ENCODE measurements around the gene CSPG5.

DNA sequence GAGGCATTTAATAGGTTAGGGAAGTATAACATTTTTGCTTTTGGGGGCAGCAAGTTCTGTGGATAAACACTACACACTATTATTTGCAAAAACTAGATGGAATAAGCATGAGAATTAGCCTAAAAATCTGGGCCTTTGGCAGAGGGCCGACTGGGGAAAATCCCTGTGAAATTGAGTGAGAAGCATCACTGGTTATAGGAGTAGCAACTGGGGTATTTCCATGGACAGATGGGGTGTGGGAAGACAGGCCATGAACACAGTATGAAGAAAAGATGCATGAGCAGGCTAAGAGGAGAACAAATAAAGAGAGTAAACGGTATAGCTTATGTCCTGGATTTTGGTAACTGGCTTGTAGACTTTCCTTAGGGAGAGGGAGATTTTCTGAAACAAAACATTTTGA is 32.9 kb upstream of the CSPG5 start:
- TF ChIP-seq, protein P1, sequence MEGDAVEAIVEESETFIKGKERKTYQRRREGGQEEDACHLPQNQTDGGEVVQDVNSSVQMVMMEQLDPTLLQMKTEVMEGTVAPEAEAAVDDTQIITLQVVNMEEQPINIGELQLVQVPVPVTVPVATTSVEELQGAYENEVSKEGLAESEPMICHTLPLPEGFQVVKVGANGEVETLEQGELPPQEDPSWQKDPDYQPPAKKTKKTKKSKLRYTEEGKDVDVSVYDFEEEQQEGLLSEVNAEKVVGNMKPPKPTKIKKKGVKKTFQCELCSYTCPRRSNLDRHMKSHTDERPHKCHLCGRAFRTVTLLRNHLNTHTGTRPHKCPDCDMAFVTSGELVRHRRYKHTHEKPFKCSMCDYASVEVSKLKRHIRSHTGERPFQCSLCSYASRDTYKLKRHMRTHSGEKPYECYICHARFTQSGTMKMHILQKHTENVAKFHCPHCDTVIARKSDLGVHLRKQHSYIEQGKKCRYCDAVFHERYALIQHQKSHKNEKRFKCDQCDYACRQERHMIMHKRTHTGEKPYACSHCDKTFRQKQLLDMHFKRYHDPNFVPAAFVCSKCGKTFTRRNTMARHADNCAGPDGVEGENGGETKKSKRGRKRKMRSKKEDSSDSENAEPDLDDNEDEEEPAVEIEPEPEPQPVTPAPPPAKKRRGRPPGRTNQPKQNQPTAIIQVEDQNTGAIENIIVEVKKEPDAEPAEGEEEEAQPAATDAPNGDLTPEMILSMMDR (IDR thresholded peaks at IDR 0.05; ENCODE audit: insufficient read depth, low read length), result no peak
- TF ChIP-seq, protein P2, sequence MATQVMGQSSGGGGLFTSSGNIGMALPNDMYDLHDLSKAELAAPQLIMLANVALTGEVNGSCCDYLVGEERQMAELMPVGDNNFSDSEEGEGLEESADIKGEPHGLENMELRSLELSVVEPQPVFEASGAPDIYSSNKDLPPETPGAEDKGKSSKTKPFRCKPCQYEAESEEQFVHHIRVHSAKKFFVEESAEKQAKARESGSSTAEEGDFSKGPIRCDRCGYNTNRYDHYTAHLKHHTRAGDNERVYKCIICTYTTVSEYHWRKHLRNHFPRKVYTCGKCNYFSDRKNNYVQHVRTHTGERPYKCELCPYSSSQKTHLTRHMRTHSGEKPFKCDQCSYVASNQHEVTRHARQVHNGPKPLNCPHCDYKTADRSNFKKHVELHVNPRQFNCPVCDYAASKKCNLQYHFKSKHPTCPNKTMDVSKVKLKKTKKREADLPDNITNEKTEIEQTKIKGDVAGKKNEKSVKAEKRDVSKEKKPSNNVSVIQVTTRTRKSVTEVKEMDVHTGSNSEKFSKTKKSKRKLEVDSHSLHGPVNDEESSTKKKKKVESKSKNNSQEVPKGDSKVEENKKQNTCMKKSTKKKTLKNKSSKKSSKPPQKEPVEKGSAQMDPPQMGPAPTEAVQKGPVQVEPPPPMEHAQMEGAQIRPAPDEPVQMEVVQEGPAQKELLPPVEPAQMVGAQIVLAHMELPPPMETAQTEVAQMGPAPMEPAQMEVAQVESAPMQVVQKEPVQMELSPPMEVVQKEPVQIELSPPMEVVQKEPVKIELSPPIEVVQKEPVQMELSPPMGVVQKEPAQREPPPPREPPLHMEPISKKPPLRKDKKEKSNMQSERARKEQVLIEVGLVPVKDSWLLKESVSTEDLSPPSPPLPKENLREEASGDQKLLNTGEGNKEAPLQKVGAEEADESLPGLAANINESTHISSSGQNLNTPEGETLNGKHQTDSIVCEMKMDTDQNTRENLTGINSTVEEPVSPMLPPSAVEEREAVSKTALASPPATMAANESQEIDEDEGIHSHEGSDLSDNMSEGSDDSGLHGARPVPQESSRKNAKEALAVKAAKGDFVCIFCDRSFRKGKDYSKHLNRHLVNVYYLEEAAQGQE (IDR thresholded peaks at IDR 0.05; ENCODE audit: insufficient replicate concordance, low read depth), result no peak
- no peak for TF ChIP-seq POLR2AphosphoS5 (IDR thresholded peaks at IDR 0.05; ENCODE audit: low read depth)

All from HL-60 (cell line).